GM18526 (cell line): ENCODE data around the gene ZNF346.
A peak's percentile ranks its signal among the peaks of the same experiment; 100 is the strongest.

Experiments used
- POLR2A ChIP-seq: IDR thresholded peaks from 3 replicates; pipeline ENCODE4 v1.6.1; 2011; ENCODE audit not compliant: insufficient read length; ENCODE audit errors: extremely low read depth

The ZNF346 gene

GRCh38 chr5:177085985-177086653 lies 63.6 kb downstream of the ZNF346 start:
- no peak for TF ChIP-seq POLR2A

DNA sequence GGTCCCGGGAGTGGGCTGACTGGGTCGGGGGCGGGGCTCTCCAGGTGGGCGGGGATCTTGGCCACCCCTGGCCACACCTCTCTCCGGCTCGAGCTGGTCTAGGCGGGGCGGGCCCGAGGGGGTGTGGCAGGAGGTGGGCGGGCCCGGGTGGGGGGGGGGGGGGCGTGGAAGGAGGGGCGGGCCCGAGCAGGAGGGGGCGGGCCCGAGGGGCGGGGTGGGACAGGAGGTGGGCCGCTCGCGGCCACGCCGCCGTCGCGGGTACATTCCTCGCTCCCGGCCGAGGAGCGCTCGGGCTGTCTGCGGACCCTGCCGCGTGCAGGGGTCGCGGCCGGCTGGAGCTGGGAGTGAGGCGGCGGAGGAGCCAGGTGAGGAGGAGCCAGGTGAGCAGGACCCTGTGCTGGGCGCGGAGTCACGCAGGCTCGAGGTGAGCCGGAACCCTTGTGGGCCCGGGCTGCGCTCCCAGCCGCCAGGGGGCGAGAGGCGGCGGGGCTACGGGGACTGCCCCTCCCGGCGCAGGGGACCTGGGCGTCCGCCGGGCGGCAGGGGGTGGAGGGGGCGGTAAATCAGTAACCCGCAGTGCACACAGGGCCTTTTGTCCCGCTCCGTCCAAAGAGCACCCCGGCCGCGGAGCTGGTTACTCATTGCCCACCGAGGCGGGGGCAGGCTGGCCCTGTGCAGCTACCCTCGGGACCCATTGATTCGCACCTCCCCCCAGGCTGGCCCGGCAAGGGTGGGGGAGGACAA lies 64.3 kb downstream of the ZNF346 start, which contains the start of gene FGFR4:
FGFR4 (plus strand) TSS at position 262 of the 744 bp plus-strand sequence. CDS start 2,688 bp downstream, outside the sequence.
- TF ChIP-seq POLR2A: peak; percentile 22

DNA sequence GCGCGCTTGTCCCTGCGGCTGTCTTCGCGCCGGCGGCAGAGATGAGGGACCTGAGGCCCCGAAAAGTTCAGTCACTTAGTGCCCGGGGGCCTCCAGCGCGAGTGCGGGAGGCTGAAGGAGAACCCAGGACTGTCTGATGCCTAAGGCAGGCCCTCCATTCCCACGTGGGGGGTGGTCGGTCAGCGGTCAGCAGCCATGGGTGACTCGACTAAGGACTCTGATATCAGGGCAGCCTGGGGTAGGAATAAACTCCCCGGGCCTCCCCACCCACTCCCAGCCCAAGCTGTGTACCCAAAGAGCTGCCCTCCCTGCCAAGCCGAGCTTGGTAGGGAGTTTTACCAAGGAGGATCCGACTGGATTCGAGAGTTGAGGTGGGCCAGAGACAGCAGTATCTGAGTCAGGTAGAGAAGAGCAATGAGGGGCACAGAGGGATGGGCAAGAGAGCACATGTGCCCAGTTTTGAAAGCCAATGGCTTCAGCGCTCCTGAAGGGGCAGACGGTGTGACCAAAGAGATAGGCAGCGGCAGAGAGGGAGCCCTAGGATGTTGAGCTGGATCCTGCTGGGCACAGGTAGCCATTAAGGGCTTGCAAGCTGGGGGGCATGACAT lies 65.0 kb downstream of the ZNF346 start:
- no peak for TF ChIP-seq POLR2A

- no peak for TF ChIP-seq POLR2A
Measured at GRCh38 chr5:177089127-177089526, 66.6 kb downstream of the ZNF346 start.

- TF ChIP-seq POLR2A: no peak
Measured at GRCh38 chr5:177089825-177090641, 67.5 kb downstream of the ZNF346 start.

- TF ChIP-seq POLR2A: no peak
Measured at GRCh38 chr5:177090813-177091212, 68.3 kb downstream of the ZNF346 start.

GRCh38 chr5:177091232-177091631 lies 68.7 kb downstream of the ZNF346 start:
- TF ChIP-seq POLR2A: no peak

DNA sequence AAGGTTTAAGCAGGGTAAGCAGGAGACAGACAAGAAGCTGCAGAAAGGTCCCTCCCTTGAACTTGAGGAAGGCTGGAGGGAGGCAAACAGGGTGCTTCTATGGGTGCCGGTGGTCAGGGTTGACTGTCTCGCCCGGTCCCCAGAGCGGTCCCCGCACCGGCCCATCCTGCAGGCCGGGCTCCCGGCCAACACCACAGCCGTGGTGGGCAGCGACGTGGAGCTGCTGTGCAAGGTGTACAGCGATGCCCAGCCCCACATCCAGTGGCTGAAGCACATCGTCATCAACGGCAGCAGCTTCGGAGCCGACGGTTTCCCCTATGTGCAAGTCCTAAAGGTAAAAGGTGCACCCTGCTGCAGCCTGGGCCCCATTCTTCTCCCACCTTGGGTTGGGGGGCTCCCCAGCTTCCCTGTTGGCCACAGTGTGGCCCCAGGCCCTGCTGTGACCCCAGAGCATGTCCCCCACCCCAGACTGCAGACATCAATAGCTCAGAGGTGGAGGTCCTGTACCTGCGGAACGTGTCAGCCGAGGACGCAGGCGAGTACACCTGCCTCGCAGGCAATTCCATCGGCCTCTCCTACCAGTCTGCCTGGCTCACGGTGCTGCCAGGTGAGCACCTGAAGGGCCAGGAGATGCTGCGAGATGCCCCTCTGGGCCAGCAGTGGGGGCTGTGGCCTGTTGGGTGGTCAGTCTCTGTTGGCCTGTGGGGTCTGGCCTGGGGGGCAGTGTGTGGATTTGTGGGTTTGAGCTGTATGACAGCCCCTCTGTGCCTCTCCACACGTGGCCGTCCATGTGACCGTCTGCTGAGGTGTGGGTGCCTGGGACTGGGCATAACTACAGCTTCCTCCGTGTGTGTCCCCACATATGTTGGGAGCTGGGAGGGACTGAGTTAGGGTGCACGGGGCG lies 69.9 kb downstream of the ZNF346 start:
- no peak for TF ChIP-seq POLR2A

DNA sequence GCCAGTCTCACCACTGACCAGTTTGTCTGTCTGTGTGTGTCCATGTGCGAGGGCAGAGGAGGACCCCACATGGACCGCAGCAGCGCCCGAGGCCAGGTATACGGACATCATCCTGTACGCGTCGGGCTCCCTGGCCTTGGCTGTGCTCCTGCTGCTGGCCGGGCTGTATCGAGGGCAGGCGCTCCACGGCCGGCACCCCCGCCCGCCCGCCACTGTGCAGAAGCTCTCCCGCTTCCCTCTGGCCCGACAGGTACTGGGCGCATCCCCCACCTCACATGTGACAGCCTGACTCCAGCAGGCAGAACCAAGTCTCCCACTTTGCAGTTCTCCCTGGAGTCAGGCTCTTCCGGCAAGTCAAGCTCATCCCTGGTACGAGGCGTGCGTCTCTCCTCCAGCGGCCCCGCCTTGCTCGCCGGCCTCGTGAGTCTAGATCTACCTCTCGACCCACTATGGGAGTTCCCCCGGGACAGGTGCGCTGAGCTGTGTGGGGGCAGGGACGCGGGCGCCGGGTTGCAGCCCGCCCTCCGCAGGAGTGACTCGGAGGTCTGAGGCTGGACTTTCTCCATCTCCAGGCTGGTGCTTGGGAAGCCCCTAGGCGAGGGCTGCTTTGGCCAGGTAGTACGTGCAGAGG lies 70.7 kb downstream of the ZNF346 start:
- no peak for TF ChIP-seq POLR2A

DNA sequence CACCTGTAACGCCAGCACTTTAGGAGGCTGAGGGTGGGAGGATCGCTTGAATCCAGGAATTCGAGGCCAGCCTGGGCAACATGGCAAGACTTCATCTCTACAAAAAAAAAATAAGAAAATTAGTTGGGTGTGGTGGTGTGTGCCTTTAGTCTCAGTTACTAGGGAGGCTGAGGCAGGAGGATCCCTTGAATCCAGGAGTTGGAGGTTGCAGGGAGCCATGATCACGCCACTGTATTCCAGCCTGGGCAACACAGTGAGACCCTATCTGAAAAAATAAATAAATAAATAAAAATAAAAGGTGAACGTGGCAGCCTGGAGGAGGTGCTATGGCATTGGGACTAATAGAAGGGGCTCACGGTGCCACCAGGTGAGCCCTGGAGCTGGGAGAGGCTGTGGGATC lies 71.3 kb downstream of the ZNF346 start:
- no peak for TF ChIP-seq POLR2A

GRCh38 chr5:177094224-177095087 lies 72.0 kb downstream of the ZNF346 start:
- no peak for TF ChIP-seq POLR2A

- no peak for TF ChIP-seq POLR2A
Measured at GRCh38 chr5:177095088-177095669, 72.7 kb downstream of the ZNF346 start.
